Vagina (tissue), 2 donors: ENCODE measurements around the gene TAOK3. TPM values are rescaled to one million over a fixed set of nuclear protein-coding genes. Genes with fewer than 3 reads are reported as not detected.

ENCODE experiments used
- DNase-seq, 2 donors: peaks; one replicate each; pipeline ENCODE4 v3.0.0-alpha.2; 2017; ENCODE audit errors: extremely low spot score in 2 of 2
- H3K27ac ChIP-seq: fragments of 200-600 bp; sonication (generic); one replicate; pipeline ENCODE4 v1.5.1; 2019
- H3K27me3 ChIP-seq: fragments of 200-600 bp; sonication (generic); one replicate; pipeline ENCODE4 v1.5.1; 2019
- H3K36me3 ChIP-seq, 2 donors: fragments of 200-600 bp; sonication (generic); one replicate each; pipeline ENCODE4 v1.5.1; 2017 to 2019
- H3K4me1 ChIP-seq: fragments of 200-600 bp; sonication (generic); one replicate; pipeline ENCODE4 v1.5.1; 2019
- H3K4me3 ChIP-seq, 2 donors: fragments of 200-600 bp; sonication (generic); 1 replicate in 1 of 2; 2 replicates in 1 of 2; pipeline ENCODE4 v1.5.1; 2016 to 2019
- H3K9me3 ChIP-seq: fragments of 200-600 bp; sonication (generic); one replicate; pipeline ENCODE4 v1.5.1; 2019
- POLR2A ChIP-seq, 2 donors: fragments of 450-650 bp; IDR thresholded peaks; one replicate each; pipeline ENCODE4 v1.6.1; 2017; ENCODE audit warnings: antibody characterized with exemption in 2 of 2, mild to moderate bottlenecking in 2 of 2, moderate library complexity in 2 of 2
- POLR2AphosphoS5 ChIP-seq, 2 donors: sonication (generic); formaldehyde crosslinking; IDR thresholded peaks; one replicate each; pipeline ENCODE4 v1.9.0; 2017; ENCODE audit warnings: antibody characterized with exemption in 2 of 2, mild to moderate bottlenecking in 2 of 2, low read depth in 1 of 2; ENCODE audit not compliant: insufficient read depth in 1 of 2
- intact Hi-C: fragments of 100-400 bp; cut with DNase I; formaldehyde crosslinking; loops from one replicate; pipeline ENCODE4 v1.15.1; 2023
- total RNA-seq: library from RNA; depleted of rRNA; stranded (reverse); fragments of >200 nt; gene quantifications from one replicate; pipeline ENCODE4 v1.2.3, GENCODE V29; 2016
- TF ChIP-seq, protein P1 (sequence below), 3 experiments: fragments of 450-650 bp in 2 of 3; fragments of 200-600 bp in 1 of 3; sonication (generic) in 1 of 3; IDR thresholded peaks; one replicate each; pipeline ENCODE4 v1.5.1; 2017 to 2019; ENCODE audit warnings: antibody characterized with exemption in 3 of 3, mild to moderate bottlenecking in 2 of 3, moderate library complexity in 2 of 3

Gene TAOK3
- total RNA-seq, 1 donor from 2014 or later = 41.0 TPM

DNA sequence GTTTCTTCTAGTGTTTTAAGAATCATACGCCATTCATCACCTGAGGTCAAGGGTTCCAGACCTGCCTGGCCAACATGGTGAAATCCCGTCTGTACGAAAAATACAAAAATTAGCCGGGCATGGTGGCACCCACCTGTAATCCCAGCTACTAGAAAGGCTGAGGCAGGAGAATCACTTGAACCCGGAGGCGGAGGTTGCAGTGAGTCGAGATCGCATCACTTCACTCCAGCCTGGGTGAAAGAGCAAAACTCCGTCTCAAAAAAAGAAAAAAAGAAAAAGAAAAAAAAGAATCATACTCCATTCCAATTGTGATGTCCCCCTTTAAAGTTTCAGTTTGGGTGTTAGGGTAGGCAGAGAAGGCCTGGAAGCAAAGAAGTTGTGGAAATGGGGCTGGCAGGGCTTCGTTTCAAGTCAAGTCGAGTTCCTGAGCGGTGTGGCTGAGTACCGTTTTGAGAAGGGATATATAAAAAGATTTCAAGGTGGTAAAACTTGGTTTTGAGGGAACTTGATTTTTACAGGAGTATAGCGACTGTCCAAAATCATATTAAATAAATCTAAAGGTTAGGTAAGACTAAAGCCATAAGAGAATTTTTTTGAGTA is 1.5 kb upstream of the TAOK3 start:
- TF ChIP-seq POLR2A (IDR thresholded peaks at IDR 0.05) (no peak), POLR2AphosphoS5 (IDR thresholded peaks at IDR 0.05; ENCODE audit: insufficient read depth in 1 of 2, low read depth in 1 of 2) (no peak)
- TF ChIP-seq, protein P1, sequence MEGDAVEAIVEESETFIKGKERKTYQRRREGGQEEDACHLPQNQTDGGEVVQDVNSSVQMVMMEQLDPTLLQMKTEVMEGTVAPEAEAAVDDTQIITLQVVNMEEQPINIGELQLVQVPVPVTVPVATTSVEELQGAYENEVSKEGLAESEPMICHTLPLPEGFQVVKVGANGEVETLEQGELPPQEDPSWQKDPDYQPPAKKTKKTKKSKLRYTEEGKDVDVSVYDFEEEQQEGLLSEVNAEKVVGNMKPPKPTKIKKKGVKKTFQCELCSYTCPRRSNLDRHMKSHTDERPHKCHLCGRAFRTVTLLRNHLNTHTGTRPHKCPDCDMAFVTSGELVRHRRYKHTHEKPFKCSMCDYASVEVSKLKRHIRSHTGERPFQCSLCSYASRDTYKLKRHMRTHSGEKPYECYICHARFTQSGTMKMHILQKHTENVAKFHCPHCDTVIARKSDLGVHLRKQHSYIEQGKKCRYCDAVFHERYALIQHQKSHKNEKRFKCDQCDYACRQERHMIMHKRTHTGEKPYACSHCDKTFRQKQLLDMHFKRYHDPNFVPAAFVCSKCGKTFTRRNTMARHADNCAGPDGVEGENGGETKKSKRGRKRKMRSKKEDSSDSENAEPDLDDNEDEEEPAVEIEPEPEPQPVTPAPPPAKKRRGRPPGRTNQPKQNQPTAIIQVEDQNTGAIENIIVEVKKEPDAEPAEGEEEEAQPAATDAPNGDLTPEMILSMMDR (IDR thresholded peaks at IDR 0.05) = no peak
- Histone ChIP-seq H3K27ac (peak overlapping the region; percentile 84), H3K36me3 (no peaks in the 10 kb centered on the region), H3K4me3 (no peak overlapping the region), H3K9me3 (no peaks in the 10 kb centered on the region), H3K4me1 (peaks cover 55% of the 10 kb centered on the region), H3K27me3 (no peaks in the 10 kb centered on the region)
- DNase-seq = no peak
- intact Hi-C loops = loop anchor here (5.0 kb wide), 1 partner anchor 312 kb away; the partner anchor contains the start of gene WSB2

DNA sequence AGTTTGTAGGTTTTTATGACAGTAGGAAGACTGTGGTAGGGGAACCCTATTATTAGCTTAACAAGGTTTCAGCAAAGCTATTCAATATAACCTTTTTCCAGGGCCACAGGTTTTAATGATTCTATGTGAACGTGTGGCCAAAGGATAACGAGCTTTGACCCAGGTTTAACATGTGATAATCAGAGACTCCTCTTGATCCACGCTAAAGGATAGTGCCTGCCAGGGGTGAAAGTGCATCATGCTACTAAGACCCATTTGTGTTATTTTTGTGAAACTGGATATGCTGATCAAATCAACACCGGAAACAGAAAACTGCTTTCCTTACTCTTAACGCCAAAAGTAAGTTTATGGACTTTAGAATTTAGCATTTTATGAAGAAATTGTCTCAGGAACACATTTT is 909 bp upstream of the TAOK3 start:
- Histone ChIP-seq H3K27me3 (no peaks in the 10 kb centered on the region), H3K9me3 (no peaks in the 10 kb centered on the region), H3K36me3 (no peaks in the 10 kb centered on the region), H3K4me3 (peak overlapping the region; percentile 51 to 83), H3K4me1 (peaks cover 55% of the 10 kb centered on the region), H3K27ac (peak overlapping the region; percentile 84)
- intact Hi-C loops = loop anchor here (5.0 kb wide), 1 partner anchor 311 kb away; the partner anchor contains the start of gene WSB2
- no peak for DNase-seq
- no peak for TF ChIP-seq POLR2A (IDR thresholded peaks at IDR 0.05)
- TF ChIP-seq POLR2AphosphoS5 (IDR thresholded peaks at IDR 0.05; ENCODE audit: insufficient read depth in 1 of 2, low read depth in 1 of 2) = no peak
- TF ChIP-seq, protein P1 (IDR thresholded peaks at IDR 0.05) = no peak

DNA sequence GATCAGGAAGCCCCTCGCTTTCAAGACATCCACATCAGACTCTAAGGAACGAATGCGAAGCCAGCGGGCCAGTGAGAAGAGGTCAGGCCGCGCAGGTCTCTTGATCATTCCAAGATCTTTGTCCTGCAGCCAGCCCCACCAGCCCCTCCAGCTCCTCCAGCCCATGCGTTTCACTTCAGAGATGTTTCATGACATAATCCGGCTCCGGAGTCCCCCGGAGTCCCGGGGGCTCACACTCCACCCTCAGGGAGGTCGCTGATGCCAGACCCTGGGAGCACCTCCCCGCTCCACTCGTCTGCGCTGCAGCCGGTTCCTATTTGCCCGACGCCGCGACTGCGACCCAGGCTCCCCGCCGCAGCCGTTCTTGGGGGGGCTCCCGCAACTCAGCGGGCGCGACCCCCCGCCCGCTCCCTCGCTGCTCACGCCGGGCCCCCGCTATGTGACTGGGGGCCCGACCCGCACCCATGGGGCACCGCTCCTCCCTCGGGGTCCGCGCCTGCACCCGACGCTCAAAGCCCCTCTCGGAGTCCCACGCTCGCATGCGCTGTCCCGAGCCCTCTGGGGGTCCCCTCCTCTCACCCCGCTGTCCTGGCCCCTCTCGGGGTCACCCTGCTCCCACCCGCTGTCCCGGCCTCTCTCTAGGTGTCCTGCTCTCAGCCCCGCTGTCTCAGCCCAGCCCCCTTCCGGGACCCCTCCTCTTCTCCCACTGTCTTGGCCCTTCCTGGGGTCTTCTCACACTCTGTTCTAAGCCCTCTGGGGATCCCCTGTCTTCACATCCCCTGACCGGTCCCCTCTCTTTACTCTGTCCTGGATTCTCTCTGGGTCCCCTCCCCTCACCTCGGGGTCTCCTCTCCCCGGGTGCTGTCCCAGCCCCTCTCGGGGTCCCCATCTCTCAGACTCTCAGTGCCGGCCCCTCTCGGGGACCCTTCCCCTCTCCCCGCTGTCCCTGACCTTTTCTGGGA is 1.1 kb downstream of the TAOK3 start:
- DNase-seq = no peak
- peak overlapping the region; percentile 73 for H3K27ac ChIP-seq
- peak overlapping the region; percentile 68 to 83 for H3K4me3 ChIP-seq
- TF ChIP-seq POLR2AphosphoS5 (IDR thresholded peaks at IDR 0.05; ENCODE audit: insufficient read depth in 1 of 2, low read depth in 1 of 2) = no peak
- TF ChIP-seq, protein P1 (IDR thresholded peaks at IDR 0.05) = no peak
- no peak for TF ChIP-seq POLR2A (IDR thresholded peaks at IDR 0.05)
- no peaks in the 10 kb centered on the region for H3K27me3 ChIP-seq
- no peaks in the 10 kb centered on the region for H3K9me3 ChIP-seq
- no peaks in the 10 kb centered on the region for H3K36me3 ChIP-seq
- H3K4me1 ChIP-seq = peaks cover 46% of the 10 kb centered on the region
- intact Hi-C loops = loop anchor here (5.0 kb wide), 1 partner anchor 309 kb away; the partner anchor contains the start of gene WSB2

DNA sequence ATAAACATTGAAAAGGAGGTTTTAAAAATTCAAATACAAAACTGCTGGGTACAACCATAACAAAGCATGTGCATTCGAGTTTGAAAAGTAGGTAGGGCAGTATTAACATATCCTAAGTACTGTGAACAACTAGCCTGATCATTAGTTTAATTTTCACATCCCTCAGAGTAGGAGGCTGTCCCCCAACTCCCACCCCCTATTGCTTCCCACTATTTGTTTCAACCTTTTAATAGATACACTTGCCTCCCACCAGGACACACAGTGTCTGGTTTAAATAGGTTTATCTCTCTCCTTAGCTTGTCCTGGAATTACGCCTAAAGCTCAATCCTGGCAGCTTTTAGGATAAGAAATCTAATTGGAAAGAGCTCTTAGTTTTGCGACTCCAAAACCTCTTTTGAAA is 2.1 kb downstream of the TAOK3 start:
- intact Hi-C loops = loop anchor here (5.0 kb wide), 1 partner anchor 308 kb away; the partner anchor contains the start of gene WSB2
- Histone ChIP-seq H3K4me1 (peaks cover 41% of the 10 kb centered on the region), H3K36me3 (no peaks in the 10 kb centered on the region), H3K9me3 (no peaks in the 10 kb centered on the region), H3K27ac (no peak overlapping the region), H3K27me3 (no peaks in the 10 kb centered on the region), H3K4me3 (peak overlapping the region in 1 of 2 donors; percentile 83)
- TF ChIP-seq POLR2AphosphoS5 (IDR thresholded peaks at IDR 0.05; ENCODE audit: insufficient read depth in 1 of 2, low read depth in 1 of 2) = no peak
- TF ChIP-seq, protein P1 (IDR thresholded peaks at IDR 0.05) = no peak
- TF ChIP-seq POLR2A (IDR thresholded peaks at IDR 0.05) = no peak
- no peak for DNase-seq
